IPS DF 6.9 (cell line): ENCODE data around the gene TMUB1.

Source experiments
- DNase-seq: peaks from one replicate; pipeline ENCODE4 v3.0.0-alpha.2; 2013; ENCODE audit warnings: low read depth, low spot score
- H3K27ac ChIP-seq: one replicate; pipeline ENCODE4 v1.5.1; 2013; ENCODE audit warnings: low read length, control low read depth
- H3K27me3 ChIP-seq: 2 replicates; pipeline ENCODE4 v1.6.1; 2013; ENCODE audit warnings: mild to moderate bottlenecking, low read length; ENCODE audit not compliant: control insufficient read depth, insufficient read depth
- H3K36me3 ChIP-seq: 2 replicates; pipeline ENCODE4 v1.6.1; 2013; ENCODE audit warnings: low read length; ENCODE audit not compliant: control insufficient read depth, insufficient read depth
- H3K4me1 ChIP-seq: 2 replicates; pipeline ENCODE4 v1.6.1; 2013; ENCODE audit warnings: low read length; ENCODE audit not compliant: control insufficient read depth, insufficient read depth
- H3K4me3 ChIP-seq: 2 replicates; pipeline ENCODE4 v1.5.1; 2013; ENCODE audit warnings: mild to moderate bottlenecking, low read length
- H3K9me3 ChIP-seq: 2 replicates; pipeline ENCODE4 v1.6.1; 2013; ENCODE audit warnings: low read length, inconsistent platforms; ENCODE audit not compliant: control insufficient read depth, insufficient read depth
- WGBS: extraction: QIAGEN DNeasy Blood & Tissue Kit; methylation state at CpG from one replicate; pipeline ENCODE4 v1.1.7; 2013; ENCODE audit warnings: mixed read lengths, missing lambda C conversion rate; ENCODE audit not compliant: insufficient read length, insufficient coverage; 5-methylcytosine and 5-hydroxymethylcytosine counted together

Gene TMUB1

GRCh38 chr7:151121380-151122170 lies 38.3 kb upstream of the TMUB1 start:
- no peak for DNase-seq
- H3K9me3 ChIP-seq, result no peaks in the 10 kb centered on the region
- no peaks in the 10 kb centered on the region for H3K27me3 ChIP-seq
- H3K36me3 ChIP-seq, result peaks cover 13% of the 10 kb centered on the region
- peaks cover 7% of the 10 kb centered on the region for H3K4me1 ChIP-seq
- H3K4me3 ChIP-seq, result no peak overlapping the region
- no peak overlapping the region for H3K27ac ChIP-seq
- WGBS, result no CpG with 5 or more reads among the region's 30 CpGs

GRCh38 chr7:151120896-151121295 lies 37.6 kb upstream of the TMUB1 start:
- no CpG with 5 or more reads among the region's 22 CpGs for WGBS
- Histone ChIP-seq H3K27ac (no peak overlapping the region), H3K9me3 (no peaks in the 10 kb centered on the region), H3K4me3 (no peak overlapping the region), H3K36me3 (peaks cover 13% of the 10 kb centered on the region), H3K4me1 (peaks cover 6% of the 10 kb centered on the region; the same call in 1 of the 2 replicates), H3K27me3 (no peaks in the 10 kb centered on the region)
- DNase-seq, result no peak

- DNase-seq, result no peak
- no CpG with 5 or more reads among the region's 27 CpGs for WGBS
- Histone ChIP-seq H3K9me3 (no peaks in the 10 kb centered on the region), H3K36me3 (peaks cover 13% of the 10 kb centered on the region), H3K4me3 (no peak overlapping the region), H3K27ac (no peak overlapping the region), H3K27me3 (no peaks in the 10 kb centered on the region), H3K4me1 (peaks cover under 1% of the 10 kb centered on the region; the same call in 1 of the 2 replicates)
These were observed 36.6 kb upstream of the TMUB1 start for GRCh38 chr7:151119902-151120301.

- H3K27me3 ChIP-seq, result no peaks in the 10 kb centered on the region
- no CpG with 5 or more reads among the region's 13 CpGs for WGBS
- H3K27ac ChIP-seq, result no peak overlapping the region
- DNase-seq, result no peak
- H3K4me3 ChIP-seq, result no peak overlapping the region
- no peaks in the 10 kb centered on the region for H3K9me3 ChIP-seq
- no peaks in the 10 kb centered on the region for H3K4me1 ChIP-seq
- H3K36me3 ChIP-seq, result peaks cover 13% of the 10 kb centered on the region
These were observed 35.7 kb upstream of the TMUB1 start for GRCh38 chr7:151119055-151119415.

- DNase-seq, result no peak
- no CpG with 5 or more reads among the region's 38 CpGs for WGBS
- H3K9me3 ChIP-seq, result no peaks in the 10 kb centered on the region
- H3K27me3 ChIP-seq, result no peaks in the 10 kb centered on the region
- peaks cover 4% of the 10 kb centered on the region for H3K4me1 ChIP-seq
- H3K36me3 ChIP-seq, result peaks cover 13% of the 10 kb centered on the region
- no peak overlapping the region for H3K27ac ChIP-seq
- H3K4me3 ChIP-seq, result no peak overlapping the region
These were observed 35.1 kb upstream of the TMUB1 start for GRCh38 chr7:151118108-151119054.

GRCh38 chr7:151117565-151117964 lies 34.3 kb upstream of the TMUB1 start:
- Histone ChIP-seq H3K4me3 (no peak overlapping the region), H3K36me3 (peaks cover 13% of the 10 kb centered on the region), H3K4me1 (peaks cover 4% of the 10 kb centered on the region), H3K27me3 (no peaks in the 10 kb centered on the region), H3K9me3 (no peaks in the 10 kb centered on the region), H3K27ac (no peak overlapping the region)
- no CpG with 5 or more reads among the region's 12 CpGs for WGBS
- DNase-seq, result no peak

GRCh38 chr7:151116603-151117440 lies 33.5 kb upstream of the TMUB1 start:
- H3K4me3 ChIP-seq, result no peak overlapping the region
- H3K36me3 ChIP-seq, result peaks cover 13% of the 10 kb centered on the region
- H3K27me3 ChIP-seq, result no peaks in the 10 kb centered on the region
- H3K4me1 ChIP-seq, result peaks cover 4% of the 10 kb centered on the region
- no peak for DNase-seq
- H3K9me3 ChIP-seq, result no peaks in the 10 kb centered on the region
- no peak overlapping the region for H3K27ac ChIP-seq
- WGBS, result no CpG with 5 or more reads among the region's 27 CpGs

GRCh38 chr7:151115836-151116418 lies 32.6 kb upstream of the TMUB1 start:
- no peak for DNase-seq
- Histone ChIP-seq H3K4me3 (peak overlapping the region; percentile 37; the same call in 1 of the 2 replicates), H3K27ac (no peak overlapping the region), H3K9me3 (no peaks in the 10 kb centered on the region), H3K4me1 (peaks cover 6% of the 10 kb centered on the region), H3K36me3 (peaks cover 13% of the 10 kb centered on the region), H3K27me3 (no peaks in the 10 kb centered on the region)
- WGBS, result no CpG with 5 or more reads among the region's 14 CpGs

- WGBS, result no CpG with 5 or more reads among the region's 114 CpGs
- Histone ChIP-seq H3K36me3 (peaks cover 10% of the 10 kb centered on the region), H3K27me3 (no peaks in the 10 kb centered on the region), H3K4me3 (peak overlapping the region; percentile 37; the same call in 1 of the 2 replicates), H3K9me3 (no peaks in the 10 kb centered on the region), H3K4me1 (peaks cover 6% of the 10 kb centered on the region), H3K27ac (no peak overlapping the region)
- no peak for DNase-seq
These were observed 32.0 kb upstream of the TMUB1 start for GRCh38 chr7:151115121-151115835.
